ENCODE data around the gene CEMIP.

The CEMIP gene

DNA sequence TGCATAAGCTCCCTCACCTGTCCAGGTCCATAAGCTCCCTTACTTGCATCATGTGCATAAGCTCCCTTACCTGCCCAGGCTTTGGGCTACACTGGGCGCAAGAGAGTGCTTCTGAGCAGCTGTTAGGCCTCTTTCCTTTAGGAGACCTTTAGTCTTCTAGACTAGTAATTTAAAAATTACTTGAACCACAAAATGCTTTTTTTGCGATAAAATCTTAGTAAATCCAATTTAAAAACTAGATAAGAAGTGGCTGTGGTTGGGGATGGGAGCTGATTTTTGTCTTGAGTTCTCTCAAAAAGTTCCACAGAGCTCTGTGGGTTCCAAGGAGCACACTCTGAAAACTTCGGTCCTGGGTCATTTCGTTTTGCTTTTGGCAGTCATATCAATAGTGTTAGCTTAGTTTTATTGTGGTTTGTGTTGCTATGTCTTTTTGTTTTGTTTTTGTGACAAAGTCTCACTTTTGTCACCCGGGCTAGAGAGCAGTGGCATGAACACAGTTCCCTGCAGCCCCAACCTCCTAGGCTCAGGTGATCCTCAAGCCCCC is 6.7 kb downstream of the CEMIP start:
- DNase-seq = no peak
- no peak overlapping the region for H3K27ac Mint-ChIP-seq
- H3K4me3 Mint-ChIP-seq = no peak overlapping the region
- no peaks in the 10 kb centered on the region for H3K36me3 Mint-ChIP-seq (ENCODE audit: low read depth)
- H3K9me3 Mint-ChIP-seq = no peaks in the 10 kb centered on the region
- H3K27me3 Mint-ChIP-seq = peaks cover 28% of the 10 kb centered on the region
- H3K4me1 Mint-ChIP-seq (ENCODE audit: low read depth) = peaks cover 16% of the 10 kb centered on the region

DNA sequence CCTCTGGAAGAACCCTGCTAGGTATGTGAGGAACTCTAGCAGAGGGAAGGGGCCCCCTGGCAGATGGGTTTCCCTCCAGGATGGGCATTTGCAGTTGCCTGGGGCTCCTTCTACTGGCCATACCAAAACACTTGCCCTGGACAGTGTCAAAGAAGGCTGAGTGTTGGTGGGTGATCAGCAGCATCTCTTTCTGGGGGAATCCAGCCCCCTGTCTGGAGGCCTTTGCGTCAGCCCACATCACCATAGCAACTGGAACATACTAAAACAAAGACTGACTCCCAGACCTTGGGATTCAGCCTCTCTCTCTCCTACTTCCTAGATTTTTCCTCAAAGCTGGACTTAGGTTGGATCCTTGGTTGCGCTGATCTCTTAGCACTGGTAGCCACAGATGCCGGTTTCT is 8.1 kb downstream of the CEMIP start:
- no peak overlapping the region for H3K4me3 Mint-ChIP-seq
- DNase-seq = no peak
- H3K4me1 Mint-ChIP-seq (ENCODE audit: low read depth) = peaks cover 16% of the 10 kb centered on the region
- no peaks in the 10 kb centered on the region for H3K36me3 Mint-ChIP-seq (ENCODE audit: low read depth)
- no peaks in the 10 kb centered on the region for H3K9me3 Mint-ChIP-seq
- no peak overlapping the region for H3K27ac Mint-ChIP-seq
- peaks cover 19% of the 10 kb centered on the region for H3K27me3 Mint-ChIP-seq

DNA sequence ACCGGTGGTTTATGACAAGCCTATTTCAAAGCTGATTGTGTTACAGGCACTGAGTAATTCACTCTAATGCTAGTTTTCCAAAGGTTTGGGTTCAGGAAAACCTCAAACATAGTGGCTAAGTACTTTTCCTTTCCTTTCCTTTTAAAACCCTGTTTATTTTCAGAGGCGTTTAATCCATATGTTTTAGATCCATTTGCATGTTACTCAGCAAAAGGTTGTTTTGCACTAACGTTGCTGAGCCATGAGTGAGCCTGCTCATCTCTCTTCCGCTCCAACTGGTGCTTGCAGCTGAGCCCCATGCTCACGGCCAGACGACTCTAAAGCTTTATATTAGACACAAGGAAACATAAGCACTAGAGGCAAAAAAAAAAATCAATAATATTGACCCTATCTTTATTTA is 9.4 kb downstream of the CEMIP start:
- no peaks in the 10 kb centered on the region for H3K9me3 Mint-ChIP-seq
- no peak overlapping the region for H3K27ac Mint-ChIP-seq
- no peak overlapping the region for H3K4me3 Mint-ChIP-seq
- H3K27me3 Mint-ChIP-seq = peaks cover 16% of the 10 kb centered on the region
- DNase-seq = no peak
- no peaks in the 10 kb centered on the region for H3K36me3 Mint-ChIP-seq (ENCODE audit: low read depth)
- peaks cover 8% of the 10 kb centered on the region for H3K4me1 Mint-ChIP-seq (ENCODE audit: low read depth)

DNA sequence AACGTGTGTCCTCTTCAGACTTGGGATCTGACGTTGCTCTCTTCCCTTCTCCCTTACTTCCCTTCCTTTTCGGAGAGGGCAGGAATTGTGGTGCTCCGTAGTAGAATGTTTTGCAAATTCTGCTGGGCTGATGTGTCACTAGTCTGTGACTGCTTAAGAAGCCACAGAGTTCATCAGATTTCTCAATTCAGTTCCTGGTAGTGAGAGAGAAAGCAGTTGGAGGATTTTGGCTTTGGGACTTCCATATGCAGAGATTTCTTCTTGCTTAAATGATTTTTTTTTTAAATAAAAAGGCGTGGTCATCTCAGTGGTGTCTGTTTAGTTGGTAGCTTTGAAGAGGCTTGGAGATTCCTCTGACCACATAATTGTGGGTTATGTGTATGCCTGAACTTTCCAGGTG is 10.1 kb downstream of the CEMIP start:
- no peak for DNase-seq

DNA sequence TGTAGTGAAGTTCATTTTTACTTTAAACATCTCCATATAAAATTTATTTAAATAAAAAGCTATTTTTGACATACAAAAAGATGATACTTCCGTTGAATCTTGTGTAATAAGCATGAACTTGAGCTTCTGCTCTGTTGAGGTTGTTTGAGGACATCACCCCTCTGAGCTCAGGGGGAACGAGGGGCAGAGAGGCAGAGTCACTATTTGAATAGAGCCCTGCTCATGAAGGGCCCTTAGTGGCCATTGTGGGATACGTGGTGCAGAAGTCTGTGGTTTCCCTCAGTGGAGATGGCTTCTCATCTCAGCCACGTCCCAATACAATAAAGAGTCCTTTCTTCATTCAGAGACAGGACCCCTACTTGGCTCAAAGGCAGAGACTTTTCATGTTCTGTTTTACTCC is 10.6 kb downstream of the CEMIP start:
- Mint-ChIP-seq H3K9me3 (no peaks in the 10 kb centered on the region), H3K27me3 (peaks cover 20% of the 10 kb centered on the region), H3K4me1 (ENCODE audit: low read depth) (peaks cover 5% of the 10 kb centered on the region), H3K36me3 (ENCODE audit: low read depth) (no peaks in the 10 kb centered on the region), H3K27ac (no peak overlapping the region), H3K4me3 (no peak overlapping the region)
- DNase-seq = no peak

More for the DNA sequence above, 10.1 kb downstream of the CEMIP start:
- Mint-ChIP-seq H3K36me3 (ENCODE audit: low read depth) (no peaks in the 10 kb centered on the region), H3K27me3 (peaks cover 17% of the 10 kb centered on the region), H3K27ac (no peak overlapping the region), H3K4me3 (no peak overlapping the region), H3K4me1 (ENCODE audit: low read depth) (peaks cover 5% of the 10 kb centered on the region), H3K9me3 (no peaks in the 10 kb centered on the region)

DNA sequence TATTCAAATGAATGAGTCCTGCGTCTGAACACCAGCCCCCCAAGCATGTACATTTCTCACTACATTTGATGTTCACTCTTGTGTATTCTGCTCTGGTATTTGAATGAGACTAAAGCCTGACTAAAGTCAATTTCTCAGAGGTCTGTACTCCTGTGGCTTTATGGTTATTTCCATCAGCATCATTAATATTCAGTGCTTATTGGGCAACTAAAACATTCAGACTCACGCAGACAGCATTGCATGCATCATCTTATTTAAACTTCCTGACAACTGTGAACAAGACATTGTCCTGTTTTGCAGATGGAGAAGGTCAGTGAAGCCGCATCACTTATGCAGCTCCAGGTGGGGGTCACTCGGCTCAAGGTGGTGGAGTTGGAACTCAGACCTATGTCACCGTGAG is 11.1 kb downstream of the CEMIP start:
- H3K9me3 Mint-ChIP-seq = no peaks in the 10 kb centered on the region
- H3K36me3 Mint-ChIP-seq (ENCODE audit: low read depth) = no peaks in the 10 kb centered on the region
- no peak overlapping the region for H3K4me3 Mint-ChIP-seq
- no peak overlapping the region for H3K27ac Mint-ChIP-seq
- peaks cover 24% of the 10 kb centered on the region for H3K27me3 Mint-ChIP-seq
- peaks cover 5% of the 10 kb centered on the region for H3K4me1 Mint-ChIP-seq (ENCODE audit: low read depth)
- no peak for DNase-seq

DNA sequence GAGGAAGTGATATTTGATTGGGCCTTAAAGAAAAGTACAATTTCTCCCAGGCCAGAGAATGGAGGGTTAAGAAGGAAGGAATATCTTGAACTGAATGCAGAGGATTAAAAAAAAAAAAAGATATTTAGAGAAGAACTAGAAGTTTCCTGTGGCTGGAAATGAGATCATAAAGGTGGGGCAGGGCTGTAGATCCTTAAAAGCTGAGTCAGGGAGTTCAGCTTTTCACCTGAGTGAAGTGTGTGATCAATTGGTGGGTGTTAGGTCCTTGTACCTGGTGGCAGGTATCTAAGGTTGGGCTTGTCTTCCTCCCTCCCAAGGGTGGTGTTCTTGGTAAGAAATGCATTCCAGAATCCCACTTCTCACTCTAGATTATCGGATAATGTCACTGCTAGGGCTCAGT is 11.8 kb downstream of the CEMIP start:
- peaks cover 2% of the 10 kb centered on the region for H3K4me1 Mint-ChIP-seq (ENCODE audit: low read depth)

DNA sequence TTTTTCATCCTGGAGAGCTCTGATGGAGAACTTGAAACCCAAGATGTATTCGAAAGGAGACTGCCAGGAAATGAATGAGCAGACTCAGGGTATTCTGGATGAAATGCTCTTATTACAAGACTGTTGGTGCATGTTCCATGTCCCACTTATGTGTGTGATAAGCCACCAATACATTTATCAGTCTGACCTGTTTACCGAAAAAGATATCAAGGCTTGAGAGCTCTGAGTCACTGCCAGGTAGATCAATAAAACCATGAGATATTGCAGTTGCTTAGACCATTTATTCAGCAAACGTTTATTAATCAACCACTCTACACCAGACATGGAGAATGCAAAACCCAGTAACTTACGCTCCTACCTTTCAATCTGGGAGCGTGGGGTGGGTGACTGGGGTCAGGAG is 17.2 kb downstream of the CEMIP start:
- DNase-seq = no peak
- H3K4me1 Mint-ChIP-seq (ENCODE audit: low read depth) = no peaks in the 10 kb centered on the region
- no peak overlapping the region for H3K27ac Mint-ChIP-seq
- no peak overlapping the region for H3K4me3 Mint-ChIP-seq
- H3K36me3 Mint-ChIP-seq (ENCODE audit: low read depth) = no peaks in the 10 kb centered on the region
- peaks cover 25% of the 10 kb centered on the region for H3K27me3 Mint-ChIP-seq
- no peaks in the 10 kb centered on the region for H3K9me3 Mint-ChIP-seq

More for the DNA sequence above, 11.8 kb downstream of the CEMIP start:
- DNase-seq = no peak
- Mint-ChIP-seq H3K27ac (no peak overlapping the region), H3K9me3 (no peaks in the 10 kb centered on the region), H3K27me3 (peaks cover 26% of the 10 kb centered on the region), H3K4me3 (no peak overlapping the region), H3K36me3 (ENCODE audit: low read depth) (no peaks in the 10 kb centered on the region)

DNA sequence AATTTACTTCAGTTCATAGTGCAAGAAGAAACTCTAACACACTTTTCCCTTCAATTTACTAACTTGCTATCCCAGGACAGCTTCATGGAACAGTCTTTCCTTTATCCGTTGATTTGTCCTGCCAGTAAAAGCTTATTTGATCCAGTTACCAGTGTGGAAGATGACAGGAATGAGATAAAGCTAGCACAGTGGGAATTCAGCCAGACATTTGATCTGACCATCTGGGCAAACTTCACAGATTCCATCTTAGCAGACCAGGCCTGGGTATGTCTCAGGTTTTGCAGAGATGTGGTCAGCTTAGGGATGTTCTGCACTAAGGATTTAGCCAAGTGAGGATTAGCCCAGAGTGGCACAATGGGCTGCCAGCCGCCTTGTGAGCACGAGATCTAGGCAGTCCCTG is 19.7 kb downstream of the CEMIP start:
- no peak overlapping the region for H3K27ac Mint-ChIP-seq
- peaks cover 15% of the 10 kb centered on the region for H3K4me1 Mint-ChIP-seq (ENCODE audit: low read depth)
- H3K27me3 Mint-ChIP-seq = peaks cover 15% of the 10 kb centered on the region
- DNase-seq = no peak
- H3K36me3 Mint-ChIP-seq (ENCODE audit: low read depth) = no peaks in the 10 kb centered on the region
- peaks cover under 1% of the 10 kb centered on the region for H3K9me3 Mint-ChIP-seq
- no peak overlapping the region for H3K4me3 Mint-ChIP-seq

DNA sequence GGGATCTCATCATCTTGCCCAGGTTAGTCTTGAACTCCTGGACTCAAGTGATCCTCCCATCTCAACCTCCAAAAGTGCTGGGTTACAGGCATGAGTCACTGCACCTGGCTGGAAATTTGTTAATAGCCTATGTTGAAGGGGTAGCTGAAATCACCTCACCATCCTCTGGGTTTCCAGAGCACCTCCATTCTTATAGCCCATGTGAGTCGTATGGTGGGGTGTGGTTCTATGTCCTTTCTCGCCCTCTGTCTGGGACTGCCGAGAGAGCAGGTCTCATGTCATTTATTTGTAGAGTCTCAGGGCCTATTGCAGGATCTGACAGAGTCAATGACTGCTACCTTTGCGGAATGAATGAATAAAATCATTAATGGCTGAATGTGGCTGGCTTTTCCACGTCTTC is 20.9 kb downstream of the CEMIP start:
- DNase-seq = no peak
- H3K27ac Mint-ChIP-seq = no peak overlapping the region
- H3K36me3 Mint-ChIP-seq (ENCODE audit: low read depth) = no peaks in the 10 kb centered on the region
- H3K4me1 Mint-ChIP-seq (ENCODE audit: low read depth) = peaks cover 26% of the 10 kb centered on the region
- H3K27me3 Mint-ChIP-seq = peaks cover 10% of the 10 kb centered on the region
- peaks cover 4% of the 10 kb centered on the region for H3K9me3 Mint-ChIP-seq
- no peak overlapping the region for H3K4me3 Mint-ChIP-seq

DNA sequence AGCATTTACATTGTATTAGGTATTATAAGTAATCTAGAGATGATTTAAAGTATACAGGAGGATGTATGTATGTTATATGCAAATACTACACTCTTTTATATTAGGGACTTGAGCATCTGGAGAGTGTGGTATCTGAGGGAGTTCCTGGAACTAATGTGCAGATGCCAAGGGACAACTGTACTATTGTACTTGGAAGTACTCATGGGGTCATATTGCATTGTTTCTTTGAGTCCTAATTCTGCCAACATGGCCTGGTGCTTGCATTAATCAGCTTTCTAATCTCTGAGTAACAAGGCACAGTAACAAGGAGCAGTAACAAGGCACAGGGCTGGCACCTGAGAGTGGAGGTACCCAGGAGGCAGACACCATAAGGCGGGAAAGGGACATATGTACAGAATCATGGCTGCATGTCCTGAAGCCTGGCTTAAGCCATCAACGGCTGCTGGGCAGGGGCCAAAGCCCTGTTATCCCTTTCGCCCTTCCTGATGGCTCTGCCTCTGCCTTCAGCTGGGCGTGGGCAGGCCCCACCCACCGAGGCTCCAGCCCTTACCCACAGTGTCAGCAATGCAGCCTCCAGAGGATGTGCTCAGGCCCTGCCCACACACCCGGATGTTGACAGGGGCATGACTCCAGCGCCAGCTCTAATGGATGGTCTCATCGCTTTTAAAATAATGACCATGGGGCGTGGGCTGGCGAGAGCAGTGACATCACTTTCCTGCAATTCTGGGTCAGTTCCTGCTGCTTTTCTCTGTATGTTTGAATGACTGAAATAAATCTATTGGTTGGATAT is 22.9 kb downstream of the CEMIP start:
- DNase-seq = no peak
- Mint-ChIP-seq H3K27me3 (no peaks in the 10 kb centered on the region), H3K9me3 (peaks cover 4% of the 10 kb centered on the region), H3K4me3 (no peak overlapping the region), H3K36me3 (ENCODE audit: low read depth) (no peaks in the 10 kb centered on the region), H3K4me1 (ENCODE audit: low read depth) (peaks cover 35% of the 10 kb centered on the region), H3K27ac (no peak overlapping the region)

DNA sequence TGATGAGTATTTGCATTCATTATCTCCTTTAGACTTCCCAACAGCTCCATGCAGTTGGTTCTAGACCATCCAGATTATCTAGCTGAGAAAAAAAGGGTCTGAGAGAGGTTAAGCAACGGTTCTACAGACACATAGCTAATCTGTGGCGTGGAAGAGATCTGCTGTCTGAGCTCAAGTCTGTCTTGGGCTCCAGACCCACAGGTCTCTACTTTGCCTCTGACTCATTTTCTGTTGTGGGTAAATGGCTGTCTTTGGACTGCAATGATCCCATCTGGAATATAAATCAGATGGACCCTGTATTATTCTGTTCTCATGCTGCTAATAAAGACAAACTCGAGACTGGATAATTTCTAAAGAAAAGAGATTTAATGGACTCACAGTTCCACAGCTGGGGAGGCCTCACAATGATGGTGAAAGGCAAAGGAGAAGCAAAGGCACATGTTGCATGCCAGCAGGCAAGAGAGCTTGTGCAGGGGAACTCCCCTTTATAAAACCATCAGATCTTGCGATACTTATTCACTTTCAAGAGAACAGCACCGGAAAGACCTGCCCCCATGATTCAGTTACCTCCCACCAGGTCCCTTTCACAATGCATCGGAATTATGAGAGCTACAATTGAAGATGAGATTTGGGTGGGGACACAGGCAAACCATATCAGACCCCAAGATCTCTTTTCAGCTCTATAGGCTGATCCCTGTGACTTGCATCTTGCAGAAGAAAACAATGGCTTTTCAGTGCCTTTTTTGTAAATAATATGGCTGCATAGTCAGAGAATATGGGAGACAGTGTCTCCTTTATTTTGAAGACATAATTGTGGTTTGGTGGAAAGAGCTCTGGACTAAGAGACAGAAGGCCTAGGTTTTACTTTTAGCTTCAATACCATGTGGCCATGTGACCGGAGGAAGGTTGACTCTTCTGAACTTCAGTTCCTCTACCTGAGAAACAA is 24.7 kb downstream of the CEMIP start:
- Mint-ChIP-seq H3K27ac (peak overlapping the region; percentile 77), H3K4me3 (peak overlapping the region; percentile 39), H3K36me3 (ENCODE audit: low read depth) (no peaks in the 10 kb centered on the region)

DNA sequence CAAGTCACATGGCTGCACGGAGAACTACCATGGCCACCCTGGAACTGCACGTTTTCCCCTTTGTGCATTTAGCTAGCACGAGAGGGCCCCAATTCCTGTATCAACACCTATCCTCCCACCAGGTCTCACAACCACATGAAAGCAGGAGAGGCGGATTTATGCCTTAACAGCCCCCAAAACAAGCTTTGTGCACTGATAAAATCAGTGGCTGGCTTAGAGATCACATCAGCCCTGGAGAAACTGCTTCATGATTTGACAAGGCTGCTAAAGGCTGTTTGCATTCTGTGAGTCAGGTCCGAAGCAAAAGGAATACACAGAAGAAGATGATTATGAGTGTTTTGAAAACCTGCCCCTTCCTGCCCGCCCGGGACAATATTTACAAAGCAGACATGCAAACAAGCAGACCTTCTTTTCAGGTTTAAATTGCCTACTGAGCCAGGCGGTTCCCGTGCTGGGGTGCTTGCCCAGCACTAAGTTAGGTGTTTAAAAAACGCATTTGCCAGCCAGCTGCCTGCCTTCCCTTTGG is 25.9 kb downstream of the CEMIP start:
- H3K9me3 Mint-ChIP-seq = peaks cover 4% of the 10 kb centered on the region
- H3K27ac Mint-ChIP-seq = peak overlapping the region; percentile 77
- no peaks in the 10 kb centered on the region for H3K36me3 Mint-ChIP-seq (ENCODE audit: low read depth)
- H3K4me1 Mint-ChIP-seq (ENCODE audit: low read depth) = peaks cover 35% of the 10 kb centered on the region
- peak; percentile 44 for DNase-seq
- peak overlapping the region; percentile 1 for H3K4me3 Mint-ChIP-seq
- peaks cover 3% of the 10 kb centered on the region for H3K27me3 Mint-ChIP-seq

More for the DNA sequence above, 24.7 kb downstream of the CEMIP start:
- peaks cover 4% of the 10 kb centered on the region for H3K9me3 Mint-ChIP-seq
- peak; percentile 42 for DNase-seq
- H3K27me3 Mint-ChIP-seq = peaks cover 3% of the 10 kb centered on the region
- peaks cover 35% of the 10 kb centered on the region for H3K4me1 Mint-ChIP-seq (ENCODE audit: low read depth)

DNA sequence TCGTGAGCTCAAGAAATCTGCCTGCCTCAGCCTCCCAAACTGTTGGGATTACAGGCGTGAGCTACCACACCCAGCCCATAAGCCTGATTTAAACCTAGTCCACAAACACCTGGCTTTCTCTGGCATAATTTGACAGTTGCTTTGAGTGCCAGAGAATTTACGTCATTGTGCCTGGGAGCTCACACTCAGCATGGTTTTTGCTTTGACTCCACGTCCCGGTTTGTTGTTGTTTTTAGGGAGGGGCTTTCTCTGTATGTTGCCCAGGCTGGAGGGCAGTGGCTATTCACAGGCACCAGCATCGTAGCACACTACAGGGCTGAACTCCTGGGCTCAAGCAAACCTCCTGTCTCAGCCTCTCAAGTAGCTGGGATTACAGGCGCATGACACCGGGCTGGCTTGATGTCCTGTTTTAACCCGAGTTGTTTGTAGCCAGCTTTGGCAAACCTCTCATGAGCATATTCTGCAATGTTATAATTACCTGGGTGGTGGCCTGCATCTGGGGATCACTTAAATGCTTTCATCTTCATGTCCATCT is 32.7 kb downstream of the CEMIP start:
- Mint-ChIP-seq H3K27me3 (peaks cover 20% of the 10 kb centered on the region), H3K9me3 (no peaks in the 10 kb centered on the region), H3K36me3 (ENCODE audit: low read depth) (no peaks in the 10 kb centered on the region)

More for the DNA sequence above, 32.7 kb downstream of the CEMIP start:
- DNase-seq = no peak
- no peaks in the 10 kb centered on the region for H3K4me1 Mint-ChIP-seq (ENCODE audit: low read depth)
- no peak overlapping the region for H3K4me3 Mint-ChIP-seq
- H3K27ac Mint-ChIP-seq = no peak overlapping the region

All from activated T-cell treated with anti-CD3 and anti-CD28 coated beads, Interleukin-2, amount 50 U/mL, for 24 hours (primary cell).